HEK293 (cell line): ENCODE results near the gene APPL2.

Source experiments
- CTCF ChIA-PET: fragments of 350-600 bp; formaldehyde crosslinking; extraction: SDS; loops from one replicate; lab custom pipeline; 2021; ENCODE audit warnings: antibody characterized with exemption; lab: Yijun Ruan, JAX
- POLR2A ChIA-PET: fragments of 300-600 bp; formaldehyde crosslinking; extraction: SDS; loops from one replicate; lab custom pipeline; 2020; ENCODE audit warnings: antibody characterized with exemption, inconsistent platforms; lab: Yijun Ruan, JAX
- H3K27ac ChIP-seq: fragments of 200-500 bp; sonication (Bioruptor generic); 2 replicates; pipeline ENCODE4 v1.5.1; 2014; ENCODE audit warnings: low read depth, low read length, control low read depth, inconsistent platforms; ENCODE audit errors: extremely low read depth
- H3K36me3 ChIP-seq, 2 experiments: fragments of 200-500 bp in 1 of 2; sonication (Bioruptor generic) in 1 of 2; 1 replicate in 1 of 2; 2 replicates in 1 of 2; pipeline ENCODE4 v1.5.1; 2014 to 2017; ENCODE audit warnings: inconsistent platforms in 2 of 2, low read length in 2 of 2; ENCODE audit not compliant: control insufficient read depth in 2 of 2, insufficient read depth in 1 of 2
- H3K4me1 ChIP-seq: fragments of 200-500 bp; sonication (Bioruptor generic); 2 replicates; pipeline ENCODE4 v1.5.1; 2014; ENCODE audit warnings: mild to moderate bottlenecking, low read length, inconsistent platforms; ENCODE audit not compliant: control insufficient read depth, insufficient read depth
- H3K4me3 ChIP-seq: 2 replicates; pipeline ENCODE4 v1.5.1; 2011; ENCODE audit warnings: low read depth, mild to moderate bottlenecking, control low read depth, low read length, moderate library complexity
- H3K9me3 ChIP-seq: fragments of 200-500 bp; sonication (Bioruptor generic); 2 replicates; pipeline ENCODE4 v1.5.1; 2014; ENCODE audit warnings: low read depth, low read length, inconsistent platforms; ENCODE audit not compliant: control insufficient read depth, insufficient read depth
- HOXD13 ChIP-seq: sonication (generic); formaldehyde crosslinking; IDR thresholded peaks from 2 replicates; pipeline ENCODE4 v1.8.0; 2022; ENCODE audit warnings: missing genetic modification reagents, borderline replicate concordance
- RBAK ChIP-seq: fragments of 450-650 bp; formaldehyde crosslinking; IDR thresholded peaks from 2 replicates; pipeline ENCODE4 v1.5.1; 2016; ENCODE audit warnings: missing biosample characterization, missing genetic modification characterization
- SETDB1 ChIP-seq: IDR thresholded peaks from one replicate; pipeline ENCODE4 v1.6.1; 2017; ENCODE audit warnings: mild to moderate bottlenecking, low read length, moderate library complexity, mixed read lengths; ENCODE audit not compliant: insufficient read length
- ZBTB26 ChIP-seq: fragments of 450-650 bp; formaldehyde crosslinking; optimal IDR thresholded peaks from 2 replicates; pipeline ENCODE3; 2016; ENCODE audit warnings: missing biosample characterization, mild to moderate bottlenecking, missing genetic modification characterization
- ZNF133 ChIP-seq: fragments of 450-650 bp; formaldehyde crosslinking; IDR thresholded peaks from 2 replicates; pipeline ENCODE4 v1.5.1; 2016; ENCODE audit warnings: missing biosample characterization, missing genetic modification characterization
- ZNF335 ChIP-seq: fragments of 450-650 bp; formaldehyde crosslinking; conservative IDR thresholded peaks from 2 replicates; pipeline ENCODE4 v1.5.1; 2016; ENCODE audit warnings: missing biosample characterization, missing genetic modification characterization
- ZNF350 ChIP-seq: fragments of 450-650 bp; formaldehyde crosslinking; IDR thresholded peaks from 2 replicates; pipeline ENCODE4 v1.5.0; 2017; ENCODE audit warnings: missing biosample characterization, mild to moderate bottlenecking, missing genetic modification characterization
- ZNF354C ChIP-seq: fragments of 450-650 bp; formaldehyde crosslinking; IDR thresholded peaks from 2 replicates; pipeline ENCODE4 v1.5.1; 2016; ENCODE audit warnings: missing biosample characterization, missing genetic modification characterization, low read depth, borderline replicate concordance
- ZNF423 ChIP-seq: fragments of 450-650 bp; formaldehyde crosslinking; IDR thresholded peaks from 2 replicates; pipeline ENCODE4 v1.5.1; 2016; ENCODE audit warnings: missing biosample characterization, missing genetic modification characterization
- ZNF501 ChIP-seq: fragments of 450-650 bp; formaldehyde crosslinking; IDR thresholded peaks from 2 replicates; pipeline ENCODE4 v1.5.1; 2016; ENCODE audit warnings: missing biosample characterization, missing genetic modification characterization
- ZNF544 ChIP-seq: fragments of 450-650 bp; formaldehyde crosslinking; IDR thresholded peaks from 2 replicates; pipeline ENCODE4 v1.5.0; 2017; ENCODE audit warnings: missing biosample characterization, missing genetic modification characterization
- ZNF623 ChIP-seq: fragments of 450-650 bp; formaldehyde crosslinking; IDR thresholded peaks from 2 replicates; pipeline ENCODE4 v1.5.1; 2016; ENCODE audit warnings: missing biosample characterization, missing genetic modification characterization
- ZNF664 ChIP-seq: fragments of 450-650 bp; formaldehyde crosslinking; IDR thresholded peaks from 2 replicates; pipeline ENCODE4 v1.5.1; 2016; ENCODE audit warnings: missing biosample characterization, missing genetic modification characterization
- ZNF707 ChIP-seq: fragments of 450-650 bp; formaldehyde crosslinking; IDR thresholded peaks from 2 replicates; pipeline ENCODE4 v1.5.1; 2016; ENCODE audit warnings: missing biosample characterization, missing genetic modification characterization
- ZSCAN5A ChIP-seq: fragments of 450-650 bp; formaldehyde crosslinking; IDR thresholded peaks from 2 replicates; pipeline ENCODE4 v1.5.1; 2016; ENCODE audit warnings: missing biosample characterization, missing genetic modification characterization
- TF ChIP-seq, protein P1 (sequence below): fragments of 450-650 bp; formaldehyde crosslinking; conservative IDR thresholded peaks from 2 replicates; pipeline ENCODE4 v1.5.1; 2016; ENCODE audit warnings: low read depth, missing biosample characterization, missing genetic modification characterization
- TF ChIP-seq, protein P2 (sequence below): fragments of 450-650 bp; formaldehyde crosslinking; IDR thresholded peaks from 2 replicates; pipeline ENCODE4 v1.5.1; 2017; ENCODE audit warnings: missing biosample characterization, missing genetic modification characterization
- TF ChIP-seq, protein P3 (sequence below): fragments of 450-650 bp; formaldehyde crosslinking; IDR thresholded peaks from 2 replicates; pipeline ENCODE4 v1.5.1; 2016; ENCODE audit warnings: missing biosample characterization, missing genetic modification characterization
- TF ChIP-seq, protein P4 (sequence below): fragments of 450-650 bp; formaldehyde crosslinking; IDR thresholded peaks from 2 replicates; pipeline ENCODE4 v1.5.1; 2016; ENCODE audit warnings: missing biosample characterization, missing genetic modification characterization, low read depth
- TF ChIP-seq, protein P5 (sequence below): fragments of 450-650 bp; formaldehyde crosslinking; IDR thresholded peaks from 2 replicates; pipeline ENCODE4 v1.5.1; 2016; ENCODE audit warnings: missing biosample characterization, missing genetic modification characterization

APPL2 gene

DNA sequence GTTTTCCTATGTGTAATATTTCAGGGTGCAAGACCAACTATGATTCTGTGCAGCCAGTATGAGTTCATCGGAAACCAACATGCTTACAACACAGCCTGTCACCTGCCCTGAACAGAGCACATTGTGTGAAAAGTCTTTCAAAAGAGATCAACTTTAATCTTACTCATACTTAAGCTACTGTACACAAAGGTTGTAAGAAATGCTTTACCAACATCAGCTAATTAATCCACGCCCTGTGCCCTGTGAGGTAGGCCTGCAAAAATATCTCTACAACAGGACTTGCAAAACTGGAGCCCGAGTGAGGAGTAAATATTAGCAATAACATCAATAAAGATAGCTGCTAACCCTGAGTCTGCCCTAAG lies 15.1 kb downstream of the APPL2 start (continued):
- TF ChIP-seq ZNF501 (tag by site-specific recombination) (no peak), ZNF544 (tag by site-specific recombination) (no peak), SETDB1 (no peak)

DNA sequence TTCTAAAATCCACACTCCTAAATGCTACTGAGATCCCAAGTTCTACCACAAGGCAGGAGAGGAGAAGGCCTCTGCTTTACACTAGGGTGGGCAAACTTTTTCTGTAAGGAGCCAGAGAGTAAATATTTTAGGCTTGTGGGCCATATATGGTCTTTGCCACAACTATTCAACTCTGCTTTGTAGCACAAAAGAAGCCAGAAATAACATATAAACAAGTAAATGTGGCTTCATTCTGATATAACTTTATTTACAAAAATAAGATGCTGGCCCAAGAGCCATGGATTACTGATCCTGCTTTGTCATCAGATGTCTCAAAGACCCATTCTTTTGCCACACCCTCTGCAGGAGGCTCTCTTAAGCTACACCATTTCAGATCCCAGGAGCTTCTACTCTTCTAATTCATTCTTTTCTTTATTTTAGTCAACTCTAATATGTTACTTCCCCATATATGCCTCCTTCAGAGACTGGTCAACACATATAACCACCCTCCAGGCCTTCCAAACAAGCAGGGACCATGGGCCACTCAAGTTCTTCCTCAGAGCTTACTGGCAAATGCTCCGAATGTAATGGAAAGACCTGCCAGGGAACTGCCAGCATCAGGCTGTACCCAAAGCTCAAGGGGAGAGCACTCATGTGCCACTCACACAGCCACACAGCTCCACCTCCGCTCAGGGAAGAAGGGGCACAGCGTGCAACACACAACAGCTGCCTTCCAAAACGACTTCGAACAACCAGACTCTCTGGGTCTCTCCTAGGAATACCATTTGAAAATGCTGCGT lies 15.6 kb downstream of the APPL2 start:
- no peaks in the 10 kb centered on the region for H3K9me3 ChIP-seq
- no peak for TF ChIP-seq ZSCAN5A (tag by site-specific recombination)
- no peak for TF ChIP-seq ZNF354C (tag by site-specific recombination)
- TF ChIP-seq ZNF350 = no peak
- TF ChIP-seq HOXD13 (CRISPR knock-in tag) = no peak
- TF ChIP-seq ZNF133 = no peak
- TF ChIP-seq ZNF423 (tag by site-specific recombination) = no peak
- TF ChIP-seq, protein P1, sequence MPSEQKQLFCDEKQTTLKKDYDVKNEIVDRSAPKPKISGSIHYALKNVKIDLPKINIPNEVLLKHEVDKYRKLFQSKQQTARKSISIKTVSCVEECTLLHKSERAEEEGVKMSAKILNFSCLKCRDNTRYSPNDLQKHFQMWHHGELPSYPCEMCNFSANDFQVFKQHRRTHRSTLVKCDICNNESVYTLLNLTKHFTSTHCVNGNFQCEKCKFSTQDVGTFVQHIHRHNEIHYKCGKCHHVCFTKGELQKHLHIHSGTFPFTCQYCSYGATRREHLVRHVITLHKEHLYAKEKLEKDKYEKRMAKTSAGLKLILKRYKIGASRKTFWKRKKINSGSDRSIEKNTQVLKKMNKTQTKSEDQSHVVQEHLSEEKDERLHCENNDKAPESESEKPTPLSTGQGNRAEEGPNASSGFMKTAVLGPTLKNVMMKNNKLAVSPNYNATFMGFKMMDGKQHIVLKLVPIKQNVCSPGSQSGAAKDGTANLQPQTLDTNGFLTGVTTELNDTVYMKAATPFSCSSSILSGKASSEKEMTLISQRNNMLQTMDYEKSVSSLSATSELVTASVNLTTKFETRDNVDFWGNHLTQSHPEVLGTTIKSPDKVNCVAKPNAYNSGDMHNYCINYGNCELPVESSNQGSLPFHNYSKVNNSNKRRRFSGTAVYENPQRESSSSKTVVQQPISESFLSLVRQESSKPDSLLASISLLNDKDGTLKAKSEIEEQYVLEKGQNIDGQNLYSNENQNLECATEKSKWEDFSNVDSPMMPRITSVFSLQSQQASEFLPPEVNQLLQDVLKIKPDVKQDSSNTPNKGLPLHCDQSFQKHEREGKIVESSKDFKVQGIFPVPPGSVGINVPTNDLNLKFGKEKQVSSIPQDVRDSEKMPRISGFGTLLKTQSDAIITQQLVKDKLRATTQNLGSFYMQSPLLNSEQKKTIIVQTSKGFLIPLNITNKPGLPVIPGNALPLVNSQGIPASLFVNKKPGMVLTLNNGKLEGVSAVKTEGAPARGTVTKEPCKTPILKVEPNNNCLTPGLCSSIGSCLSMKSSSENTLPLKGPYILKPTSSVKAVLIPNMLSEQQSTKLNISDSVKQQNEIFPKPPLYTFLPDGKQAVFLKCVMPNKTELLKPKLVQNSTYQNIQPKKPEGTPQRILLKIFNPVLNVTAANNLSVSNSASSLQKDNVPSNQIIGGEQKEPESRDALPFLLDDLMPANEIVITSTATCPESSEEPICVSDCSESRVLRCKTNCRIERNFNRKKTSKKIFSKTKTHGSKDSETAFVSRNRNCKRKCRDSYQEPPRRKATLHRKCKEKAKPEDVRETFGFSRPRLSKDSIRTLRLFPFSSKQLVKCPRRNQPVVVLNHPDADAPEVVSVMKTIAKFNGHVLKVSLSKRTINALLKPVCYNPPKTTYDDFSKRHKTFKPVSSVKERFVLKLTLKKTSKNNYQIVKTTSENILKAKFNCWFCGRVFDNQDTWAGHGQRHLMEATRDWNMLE (tag by site-specific recombination) = no peak
- no peak for TF ChIP-seq ZBTB26 (tag by site-specific recombination)
- TF ChIP-seq ZNF335 = no peak
- TF ChIP-seq, protein P2, sequence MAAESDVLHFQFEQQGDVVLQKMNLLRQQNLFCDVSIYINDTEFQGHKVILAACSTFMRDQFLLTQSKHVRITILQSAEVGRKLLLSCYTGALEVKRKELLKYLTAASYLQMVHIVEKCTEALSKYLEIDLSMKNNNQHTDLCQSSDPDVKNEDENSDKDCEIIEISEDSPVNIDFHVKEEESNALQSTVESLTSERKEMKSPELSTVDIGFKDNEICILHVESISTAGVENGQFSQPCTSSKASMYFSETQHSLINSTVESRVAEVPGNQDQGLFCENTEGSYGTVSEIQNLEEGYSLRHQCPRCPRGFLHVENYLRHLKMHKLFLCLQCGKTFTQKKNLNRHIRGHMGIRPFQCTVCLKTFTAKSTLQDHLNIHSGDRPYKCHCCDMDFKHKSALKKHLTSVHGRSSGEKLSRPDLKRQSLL = no peak
- no peak for TF ChIP-seq ZNF664 (tag by site-specific recombination)
- TF ChIP-seq, protein P3, sequence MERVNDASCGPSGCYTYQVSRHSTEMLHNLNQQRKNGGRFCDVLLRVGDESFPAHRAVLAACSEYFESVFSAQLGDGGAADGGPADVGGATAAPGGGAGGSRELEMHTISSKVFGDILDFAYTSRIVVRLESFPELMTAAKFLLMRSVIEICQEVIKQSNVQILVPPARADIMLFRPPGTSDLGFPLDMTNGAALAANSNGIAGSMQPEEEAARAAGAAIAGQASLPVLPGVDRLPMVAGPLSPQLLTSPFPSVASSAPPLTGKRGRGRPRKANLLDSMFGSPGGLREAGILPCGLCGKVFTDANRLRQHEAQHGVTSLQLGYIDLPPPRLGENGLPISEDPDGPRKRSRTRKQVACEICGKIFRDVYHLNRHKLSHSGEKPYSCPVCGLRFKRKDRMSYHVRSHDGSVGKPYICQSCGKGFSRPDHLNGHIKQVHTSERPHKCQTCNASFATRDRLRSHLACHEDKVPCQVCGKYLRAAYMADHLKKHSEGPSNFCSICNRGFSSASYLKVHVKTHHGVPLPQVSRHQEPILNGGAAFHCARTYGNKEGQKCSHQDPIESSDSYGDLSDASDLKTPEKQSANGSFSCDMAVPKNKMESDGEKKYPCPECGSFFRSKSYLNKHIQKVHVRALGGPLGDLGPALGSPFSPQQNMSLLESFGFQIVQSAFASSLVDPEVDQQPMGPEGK (tag by site-specific recombination) = no peak
- no peak for TF ChIP-seq ZNF623
- TF ChIP-seq, protein P4, sequence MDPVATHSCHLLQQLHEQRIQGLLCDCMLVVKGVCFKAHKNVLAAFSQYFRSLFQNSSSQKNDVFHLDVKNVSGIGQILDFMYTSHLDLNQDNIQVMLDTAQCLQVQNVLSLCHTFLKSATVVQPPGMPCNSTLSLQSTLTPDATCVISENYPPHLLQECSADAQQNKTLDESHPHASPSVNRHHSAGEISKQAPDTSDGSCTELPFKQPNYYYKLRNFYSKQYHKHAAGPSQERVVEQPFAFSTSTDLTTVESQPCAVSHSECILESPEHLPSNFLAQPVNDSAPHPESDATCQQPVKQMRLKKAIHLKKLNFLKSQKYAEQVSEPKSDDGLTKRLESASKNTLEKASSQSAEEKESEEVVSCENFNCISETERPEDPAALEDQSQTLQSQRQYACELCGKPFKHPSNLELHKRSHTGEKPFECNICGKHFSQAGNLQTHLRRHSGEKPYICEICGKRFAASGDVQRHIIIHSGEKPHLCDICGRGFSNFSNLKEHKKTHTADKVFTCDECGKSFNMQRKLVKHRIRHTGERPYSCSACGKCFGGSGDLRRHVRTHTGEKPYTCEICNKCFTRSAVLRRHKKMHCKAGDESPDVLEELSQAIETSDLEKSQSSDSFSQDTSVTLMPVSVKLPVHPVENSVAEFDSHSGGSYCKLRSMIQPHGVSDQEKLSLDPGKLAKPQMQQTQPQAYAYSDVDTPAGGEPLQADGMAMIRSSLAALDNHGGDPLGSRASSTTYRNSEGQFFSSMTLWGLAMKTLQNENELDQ (tag by site-specific recombination) = no peak
- TF ChIP-seq RBAK (tag by site-specific recombination) = no peak
- TF ChIP-seq, protein P5, sequence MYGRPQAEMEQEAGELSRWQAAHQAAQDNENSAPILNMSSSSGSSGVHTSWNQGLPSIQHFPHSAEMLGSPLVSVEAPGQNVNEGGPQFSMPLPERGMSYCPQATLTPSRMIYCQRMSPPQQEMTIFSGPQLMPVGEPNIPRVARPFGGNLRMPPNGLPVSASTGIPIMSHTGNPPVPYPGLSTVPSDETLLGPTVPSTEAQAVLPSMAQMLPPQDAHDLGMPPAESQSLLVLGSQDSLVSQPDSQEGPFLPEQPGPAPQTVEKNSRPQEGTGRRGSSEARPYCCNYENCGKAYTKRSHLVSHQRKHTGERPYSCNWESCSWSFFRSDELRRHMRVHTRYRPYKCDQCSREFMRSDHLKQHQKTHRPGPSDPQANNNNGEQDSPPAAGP (tag by site-specific recombination) = no peak
- TF ChIP-seq ZNF707 (tag by site-specific recombination) = no peak
- TF ChIP-seq, all 188 proteins: peak for 0
- Histone ChIP-seq H3K4me1 (no peaks in the 10 kb centered on the region), H3K36me3 (peaks cover 12 to 72% of the 10 kb centered on the region in 2 experiments), H3K4me3 (no peak overlapping the region), H3K27ac (no peak overlapping the region)
- CTCF ChIA-PET = no interaction called here
- POLR2A ChIA-PET = interaction anchor here (0.6 kb wide), 1 partner anchor 155 kb away, joined by 3 read pairs; no protein-coding TSS in a partner anchor
